GM21367 (cell line): Measurements from ENCODE around the gene NKX6-1.

Experiments
- ATAC-seq: cut with Tn5 transposase; IDR thresholded peaks from one replicate; pipeline ENCODE4 v1.9.1; 2021; ENCODE audit not compliant: unreplicated experiment

Gene NKX6-1

DNA sequence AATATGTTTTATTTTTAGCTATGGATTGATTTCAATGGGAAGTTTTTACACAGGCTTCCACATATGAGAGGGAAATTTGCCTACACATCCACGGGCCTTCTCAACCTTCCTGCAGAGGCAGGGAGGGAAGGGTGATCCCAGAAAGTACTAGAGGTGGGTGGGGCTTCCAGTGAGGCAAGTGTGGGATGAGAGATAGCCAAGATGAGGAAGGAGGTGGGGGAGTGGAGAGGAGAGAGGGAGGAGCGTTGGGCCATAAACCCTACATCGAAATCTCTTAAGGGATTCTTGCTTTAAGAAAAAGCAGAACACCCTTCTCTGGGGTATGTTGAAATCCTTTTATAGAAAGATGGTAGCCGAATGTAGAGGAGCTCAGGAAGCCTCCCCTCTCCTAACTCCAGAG is 19.0 kb downstream of the NKX6-1 start:
- no peak for ATAC-seq

DNA sequence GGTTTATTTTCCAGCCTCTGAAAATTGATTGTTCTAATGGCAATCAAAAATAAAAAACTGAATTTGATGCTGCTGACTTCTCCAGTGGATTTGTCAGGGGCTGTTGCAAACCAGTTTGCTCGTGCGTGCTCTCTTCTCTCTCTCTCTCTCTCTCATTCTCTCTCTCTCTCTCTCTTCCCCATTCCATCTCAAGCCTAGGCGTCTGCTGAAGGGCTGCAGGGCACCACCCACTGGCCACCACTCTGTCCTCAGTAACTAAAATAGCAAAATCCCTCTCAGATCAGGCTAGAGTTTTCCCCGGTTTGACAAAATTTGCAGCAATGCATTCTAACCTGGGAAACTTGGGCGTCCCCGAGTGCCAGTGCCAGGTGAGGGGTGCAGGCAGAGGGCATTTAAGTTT is 19.4 kb downstream of the NKX6-1 start:
- ATAC-seq, result no peak

DNA sequence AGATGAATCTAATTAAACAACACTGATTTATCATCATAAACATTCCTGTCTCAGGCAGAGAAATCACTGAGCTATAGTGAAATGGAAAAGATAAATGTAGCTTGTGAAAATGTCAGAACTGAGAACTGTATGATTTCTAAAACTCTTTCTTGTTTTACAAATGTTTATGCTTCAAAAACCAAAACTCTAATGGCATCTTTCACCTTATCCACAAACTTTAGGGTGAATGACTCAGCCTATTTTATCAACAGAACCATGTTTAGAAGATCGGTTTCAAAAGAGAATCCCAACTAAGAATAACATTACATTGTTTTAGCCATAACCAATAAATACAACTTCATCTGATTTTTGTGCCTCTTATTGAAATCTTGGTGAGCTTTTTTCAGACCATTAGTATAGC is 21.4 kb downstream of the NKX6-1 start:
- no peak for ATAC-seq

DNA sequence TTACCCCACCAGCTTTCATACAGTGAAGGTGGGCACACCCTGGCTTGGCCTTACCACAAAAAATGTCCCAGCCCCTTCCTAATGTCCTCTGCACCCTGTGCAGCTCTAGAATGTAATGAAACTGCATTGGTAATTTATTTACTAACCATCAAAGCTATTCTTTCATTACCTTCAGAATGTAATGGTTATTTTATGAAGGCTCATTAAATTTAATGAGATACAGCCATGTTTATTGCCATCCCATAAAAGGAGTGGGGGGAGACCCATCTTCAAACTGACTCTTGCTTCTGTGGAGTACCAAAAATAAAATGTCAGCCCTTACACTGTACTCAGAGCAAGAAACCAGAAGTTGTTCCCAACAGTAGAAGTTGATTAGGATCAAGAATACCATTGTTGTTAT is 25.0 kb downstream of the NKX6-1 start:
- no peak for ATAC-seq

DNA sequence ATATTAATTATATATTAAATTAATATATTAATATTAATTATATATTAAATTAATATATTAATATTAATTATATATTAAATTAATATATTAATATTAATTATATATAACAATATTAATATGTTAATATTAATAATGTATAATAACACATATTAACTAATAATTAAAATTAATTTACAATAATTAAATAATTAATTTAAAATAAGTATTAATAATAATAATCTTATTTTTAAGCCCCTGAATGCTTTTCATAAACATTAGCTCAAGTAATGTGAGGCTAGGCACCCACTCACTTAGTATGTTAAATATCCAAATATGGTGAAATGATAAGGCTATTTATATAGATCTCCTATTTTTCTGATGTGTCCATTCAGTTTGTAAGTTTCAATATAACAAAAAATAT is 26.9 kb downstream of the NKX6-1 start:
- ATAC-seq, result no peak

DNA sequence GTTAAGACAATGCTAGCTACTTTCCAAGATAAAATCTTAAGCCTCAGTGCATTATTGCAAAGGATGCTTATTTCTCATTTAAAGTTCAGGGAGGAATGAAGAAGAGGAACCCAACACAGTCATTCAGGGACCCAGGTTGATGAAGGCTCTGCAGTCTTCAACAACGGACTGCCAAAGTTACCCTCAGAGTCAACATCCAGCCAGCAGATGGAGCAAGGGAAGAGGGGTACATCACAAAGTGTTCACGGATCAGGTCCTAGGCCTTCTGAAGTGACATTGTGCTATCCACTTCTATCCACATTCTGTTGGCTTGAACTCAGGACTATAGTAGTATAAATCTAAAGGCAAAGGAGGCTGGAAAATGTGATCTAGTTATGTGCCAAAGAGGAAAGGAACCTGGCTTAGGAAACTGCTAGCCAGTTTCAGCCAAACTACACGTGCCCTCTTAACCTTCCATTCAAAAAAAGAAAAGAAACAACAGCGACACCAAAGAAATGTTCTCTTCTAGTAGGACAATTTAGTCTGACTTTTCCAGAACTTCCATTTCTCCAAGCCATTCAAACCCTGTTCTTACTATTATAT is 28.8 kb downstream of the NKX6-1 start:
- no peak for ATAC-seq

DNA sequence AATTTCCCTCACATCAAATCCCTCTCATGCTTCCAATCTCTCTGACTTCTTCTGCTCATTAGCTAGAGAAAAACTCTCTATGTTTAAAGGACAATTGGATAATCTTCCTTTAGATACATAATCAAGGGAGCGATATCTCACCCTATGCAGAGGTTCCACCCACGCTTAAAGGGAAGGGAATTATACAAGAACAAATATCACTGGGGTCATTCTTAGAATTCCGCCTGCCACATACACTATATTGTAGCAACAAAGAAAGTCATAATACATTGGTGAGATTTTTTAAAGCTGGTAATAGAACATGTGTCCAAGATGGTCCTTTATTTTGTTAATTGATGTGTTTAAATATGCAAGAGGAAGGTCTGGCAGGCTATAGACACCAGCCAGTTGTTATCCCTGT is 31.5 kb downstream of the NKX6-1 start:
- ATAC-seq, result no peak

DNA sequence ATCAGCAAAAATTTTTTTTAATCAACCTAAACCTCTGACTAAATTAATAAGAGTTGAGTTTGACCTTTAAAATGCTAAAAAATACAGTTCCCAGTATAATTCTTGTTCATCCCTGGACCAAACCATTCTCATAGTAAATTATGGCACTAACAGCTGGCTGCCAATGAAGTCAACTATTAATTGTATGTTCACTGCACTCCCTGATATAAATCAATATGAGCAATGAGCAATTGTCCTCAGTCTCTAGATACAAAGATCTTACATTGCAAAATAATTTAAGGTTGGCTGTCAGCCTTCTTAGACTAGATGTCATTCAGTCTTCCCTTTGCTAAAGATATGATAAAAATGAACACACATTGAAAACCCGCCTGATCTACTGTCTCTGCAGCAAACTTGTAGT is 39.3 kb downstream of the NKX6-1 start:
- ATAC-seq, result no peak

DNA sequence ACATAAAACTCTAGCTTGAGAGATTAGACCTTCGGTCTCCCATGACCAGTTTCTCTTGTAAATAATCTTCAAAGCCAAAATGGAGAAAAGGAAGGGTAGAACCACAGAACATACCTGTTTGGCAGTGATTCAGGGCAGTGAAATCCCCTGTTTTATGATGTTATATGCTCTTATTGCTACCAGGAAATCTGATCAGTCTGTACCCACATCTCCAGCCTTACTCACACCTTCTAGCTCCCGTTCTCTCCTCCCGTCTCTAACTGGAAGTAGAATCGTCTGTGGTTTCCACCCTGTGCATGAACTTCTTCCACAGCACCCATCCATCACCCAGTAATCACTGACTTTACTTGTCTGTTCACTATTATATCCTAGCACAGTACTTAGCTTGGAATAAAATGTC is 42.9 kb downstream of the NKX6-1 start:
- no peak for ATAC-seq

DNA sequence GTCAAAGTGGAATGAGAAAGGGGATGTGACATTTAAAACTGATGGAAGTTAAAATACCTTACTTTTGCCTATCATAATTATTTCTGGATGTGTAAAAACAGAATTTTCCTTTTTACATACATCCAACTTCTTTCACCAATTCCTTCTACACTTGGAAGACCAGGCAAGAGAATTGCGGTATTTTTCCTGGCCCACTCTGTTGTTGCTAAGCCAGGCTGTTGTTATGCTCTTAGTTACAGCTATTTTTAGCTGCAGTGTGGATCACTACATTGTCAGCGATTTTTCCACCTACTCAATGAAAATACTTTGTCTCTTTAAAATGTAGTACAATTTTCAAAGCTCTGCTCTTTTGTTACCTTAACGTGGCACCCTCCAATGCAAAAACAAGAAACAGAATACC is 43.4 kb downstream of the NKX6-1 start:
- ATAC-seq, result no peak

DNA sequence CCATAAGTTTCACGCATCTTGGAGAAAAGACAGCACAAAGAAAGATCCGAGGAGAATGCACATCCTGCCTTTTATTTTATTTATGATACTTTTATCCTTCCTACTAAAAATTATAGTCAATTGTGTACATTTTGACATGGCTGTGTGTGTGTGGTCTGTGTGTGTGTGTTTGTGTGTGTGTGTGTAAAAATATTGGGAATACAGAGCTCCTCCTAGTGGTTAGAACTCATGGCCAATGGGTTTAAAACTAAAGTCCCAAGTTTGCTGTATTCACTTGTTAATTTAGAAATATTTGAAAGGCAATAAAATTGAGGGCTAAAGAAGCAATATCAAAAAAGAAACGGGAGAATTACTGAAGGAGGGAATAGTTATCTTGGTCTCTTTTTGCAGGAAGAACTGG is 47.5 kb downstream of the NKX6-1 start:
- ATAC-seq, result no peak

DNA sequence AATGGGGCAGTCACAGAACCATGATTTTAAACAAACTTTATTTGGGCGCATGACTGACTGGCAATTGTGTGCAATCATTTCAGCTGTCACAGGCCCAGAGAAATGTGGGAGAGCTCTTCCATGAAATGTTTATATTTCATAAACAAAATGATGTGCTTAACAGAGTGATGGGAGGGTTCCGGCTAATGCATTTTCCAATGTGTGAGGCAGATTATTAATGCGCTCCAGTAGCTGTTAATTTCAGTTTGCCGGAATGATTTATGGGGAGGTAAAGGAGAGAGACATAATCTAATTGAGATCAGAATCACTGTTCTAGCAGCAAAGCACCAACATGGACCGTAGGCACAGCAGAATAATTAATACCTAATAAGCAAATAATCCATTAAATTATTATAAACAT is 55.6 kb downstream of the NKX6-1 start:
- no peak for ATAC-seq

DNA sequence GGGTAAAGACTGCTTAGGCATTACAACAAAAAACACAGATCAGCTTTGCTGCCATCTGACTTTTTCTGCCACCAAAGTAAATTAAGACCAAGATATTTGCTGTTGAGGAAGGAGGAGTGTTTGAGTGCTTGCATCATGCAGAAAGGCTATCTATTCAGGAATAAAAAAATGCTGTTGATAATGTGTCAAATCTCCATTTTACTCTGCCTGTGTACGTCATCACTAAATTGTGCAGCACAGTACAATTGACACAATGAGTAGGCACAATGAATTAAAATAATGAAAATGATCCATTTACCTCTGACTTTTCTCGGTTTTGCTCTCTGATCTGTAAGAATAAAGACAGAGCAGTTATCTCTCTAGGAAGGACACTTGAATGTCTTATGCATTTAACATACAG is 56.3 kb downstream of the NKX6-1 start:
- ATAC-seq, result no peak
